OCI-LY1 (cell line): ENCODE data around the gene HOTAIR.

ENCODE experiments used
- H2AFZ ChIP-seq: fragments of 200-600 bp; sonication (generic), shearing (Covaris generic); 2 replicates; pipeline ENCODE4 v1.6.0; 2014; ENCODE audit warnings: antibody characterized with exemption, mild to moderate bottlenecking, low read length
- H3F3A ChIP-seq: fragments of 200-600 bp; sonication (generic), shearing (Covaris generic); 2 replicates; pipeline ENCODE4 v1.6.0; 2014; ENCODE audit warnings: mild to moderate bottlenecking, antibody characterized with exemption, low read length, moderate library complexity; ENCODE audit not compliant: insufficient read depth
- H3K27ac ChIP-seq: fragments of 200-600 bp; sonication (generic); 2 replicates; pipeline ENCODE4 v1.5.1; 2014; ENCODE audit warnings: low read length, mixed run types, mild to moderate bottlenecking, low read depth; ENCODE audit not compliant: poor library complexity, severe bottlenecking
- H3K27me3 ChIP-seq: fragments of 200-600 bp; sonication (generic); 2 replicates; pipeline ENCODE4 v1.6.0; 2014; ENCODE audit warnings: antibody characterized with exemption, mild to moderate bottlenecking, low read length, moderate library complexity; ENCODE audit not compliant: insufficient read depth
- H3K36me3 ChIP-seq: fragments of 200-600 bp; sonication (generic); 2 replicates; pipeline ENCODE4 v1.6.1; 2014; ENCODE audit warnings: mild to moderate bottlenecking, antibody characterized with exemption, low read length, moderate library complexity, mixed read lengths; ENCODE audit not compliant: insufficient read depth
- H3K4me1 ChIP-seq: fragments of 200-600 bp; sonication (generic); 2 replicates; pipeline ENCODE4 v1.5.1; 2014; ENCODE audit warnings: mild to moderate bottlenecking, low read length, moderate library complexity; ENCODE audit not compliant: insufficient read depth, severe bottlenecking
- H3K4me2 ChIP-seq: fragments of 200-600 bp; sonication (generic), shearing (Covaris generic); 2 replicates; pipeline ENCODE4 v1.6.1; 2014; ENCODE audit warnings: low read length
- H3K4me3 ChIP-seq: fragments of 200-600 bp; sonication (generic); 2 replicates; pipeline ENCODE4 v1.5.1; 2014; ENCODE audit warnings: low read length, low read depth, mild to moderate bottlenecking, mixed read lengths; ENCODE audit not compliant: poor library complexity, severe bottlenecking
- H3K79me2 ChIP-seq: fragments of 200-600 bp; shearing (Covaris generic); 2 replicates; pipeline ENCODE4 v1.6.1; 2016; ENCODE audit warnings: mixed run types, low read length, mixed read lengths; ENCODE audit not compliant: insufficient read depth
- H3K9ac ChIP-seq: fragments of 200-600 bp; sonication (generic), shearing (Covaris generic); 2 replicates; pipeline ENCODE4 v1.6.1; 2014; ENCODE audit warnings: mild to moderate bottlenecking, low read length, mixed read lengths
- H3K9me2 ChIP-seq: fragments of 200-600 bp; sonication (generic), shearing (Covaris generic); 2 replicates; pipeline ENCODE4 v1.6.1; 2014; ENCODE audit warnings: low read depth, mild to moderate bottlenecking, low read length, mixed read lengths
- H3K9me3 ChIP-seq: fragments of 200-600 bp; shearing (Covaris generic); 2 replicates; pipeline ENCODE4 v1.6.1; 2014; ENCODE audit warnings: low read length, mixed read lengths
- H4K20me1 ChIP-seq: fragments of 200-600 bp; sonication (generic), shearing (Covaris generic); 2 replicates; pipeline ENCODE4 v1.6.0; 2016; ENCODE audit warnings: mild to moderate bottlenecking, low read length; ENCODE audit not compliant: insufficient read depth
- CTCF ChIP-seq: fragments of 200-600 bp; sonication (generic), shearing (Covaris generic); IDR thresholded peaks from 2 replicates; pipeline ENCODE4 v1.5.1; 2017; ENCODE audit warnings: mild to moderate bottlenecking, antibody characterized with exemption, low read length, moderate library complexity, mixed read lengths
- EZH2 ChIP-seq: fragments of 200-600 bp; sonication (generic), shearing (Covaris generic); IDR thresholded peaks from 2 replicates; pipeline ENCODE4 v1.8.0; 2017; ENCODE audit warnings: borderline replicate concordance, mixed run types, mild to moderate bottlenecking, antibody characterized with exemption, low read length, moderate library complexity, mixed read lengths

Gene HOTAIR

GRCh38 chr12:54011665-54012532 lies 37.1 kb upstream of the HOTAIR start:
- Histone ChIP-seq H3K27me3 (peaks cover 10% of the 10 kb centered on the region; the same call in 1 of the 2 replicates), H3K4me3 (no peak overlapping the region), H4K20me1 (no peaks in the 10 kb centered on the region), H3K9me3 (no peaks in the 10 kb centered on the region), H3F3A (no peaks in the 10 kb centered on the region), H3K9ac (no peak overlapping the region), H3K9me2 (no peaks in the 10 kb centered on the region), H3K4me1 (peaks cover under 1% of the 10 kb centered on the region), H2AFZ (no peak overlapping the region), H3K4me2 (no peak overlapping the region), H3K27ac (no peak overlapping the region), H3K36me3 (no peaks in the 10 kb centered on the region), H3K79me2 (no peaks in the 10 kb centered on the region)
- TF ChIP-seq EZH2 (no peak), CTCF (no peak)

DNA sequence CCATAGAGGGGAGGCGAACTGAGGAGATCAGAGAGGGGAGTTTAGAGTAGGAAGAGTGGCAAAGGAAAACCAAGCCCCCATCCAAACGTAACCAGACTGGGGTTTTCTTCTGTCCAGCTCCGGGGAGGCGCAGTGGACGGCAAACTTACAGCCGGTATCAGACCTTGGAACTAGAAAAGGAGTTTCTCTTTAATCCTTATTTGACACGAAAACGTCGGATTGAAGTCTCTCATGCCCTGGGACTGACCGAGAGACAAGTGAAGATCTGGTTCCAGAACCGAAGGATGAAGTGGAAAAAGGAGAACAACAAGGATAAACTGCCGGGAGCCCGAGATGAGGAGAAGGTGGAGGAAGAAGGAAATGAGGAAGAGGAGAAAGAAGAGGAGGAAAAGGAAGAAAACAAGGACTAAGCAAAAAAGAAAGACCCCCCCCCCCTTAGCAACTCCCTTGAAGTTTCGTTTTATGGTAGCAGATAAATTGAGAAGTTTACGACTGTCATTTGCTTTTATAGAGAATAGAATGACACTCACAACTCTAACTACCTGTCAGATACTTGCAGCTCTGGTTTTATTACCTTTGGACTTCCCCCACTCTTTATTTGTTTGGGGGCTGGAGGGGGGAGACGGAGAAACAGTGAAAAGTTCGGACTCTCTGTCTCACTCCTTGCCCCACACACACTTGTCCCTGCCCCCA lies 36.4 kb upstream of the HOTAIR start:
- Histone ChIP-seq H3K4me3 (no peak overlapping the region), H3F3A (no peaks in the 10 kb centered on the region), H3K9me3 (no peaks in the 10 kb centered on the region), H3K27ac (no peak overlapping the region), H3K4me2 (no peak overlapping the region; the same call in 1 of the 2 replicates), H3K36me3 (no peaks in the 10 kb centered on the region), H3K9me2 (no peaks in the 10 kb centered on the region), H3K79me2 (no peaks in the 10 kb centered on the region), H4K20me1 (no peaks in the 10 kb centered on the region), H2AFZ (no peak overlapping the region), H3K27me3 (peaks cover 10% of the 10 kb centered on the region; the same call in 1 of the 2 replicates), H3K4me1 (peaks cover 5% of the 10 kb centered on the region), H3K9ac (no peak overlapping the region)
- TF ChIP-seq CTCF: no peak
- no peak for TF ChIP-seq EZH2

DNA sequence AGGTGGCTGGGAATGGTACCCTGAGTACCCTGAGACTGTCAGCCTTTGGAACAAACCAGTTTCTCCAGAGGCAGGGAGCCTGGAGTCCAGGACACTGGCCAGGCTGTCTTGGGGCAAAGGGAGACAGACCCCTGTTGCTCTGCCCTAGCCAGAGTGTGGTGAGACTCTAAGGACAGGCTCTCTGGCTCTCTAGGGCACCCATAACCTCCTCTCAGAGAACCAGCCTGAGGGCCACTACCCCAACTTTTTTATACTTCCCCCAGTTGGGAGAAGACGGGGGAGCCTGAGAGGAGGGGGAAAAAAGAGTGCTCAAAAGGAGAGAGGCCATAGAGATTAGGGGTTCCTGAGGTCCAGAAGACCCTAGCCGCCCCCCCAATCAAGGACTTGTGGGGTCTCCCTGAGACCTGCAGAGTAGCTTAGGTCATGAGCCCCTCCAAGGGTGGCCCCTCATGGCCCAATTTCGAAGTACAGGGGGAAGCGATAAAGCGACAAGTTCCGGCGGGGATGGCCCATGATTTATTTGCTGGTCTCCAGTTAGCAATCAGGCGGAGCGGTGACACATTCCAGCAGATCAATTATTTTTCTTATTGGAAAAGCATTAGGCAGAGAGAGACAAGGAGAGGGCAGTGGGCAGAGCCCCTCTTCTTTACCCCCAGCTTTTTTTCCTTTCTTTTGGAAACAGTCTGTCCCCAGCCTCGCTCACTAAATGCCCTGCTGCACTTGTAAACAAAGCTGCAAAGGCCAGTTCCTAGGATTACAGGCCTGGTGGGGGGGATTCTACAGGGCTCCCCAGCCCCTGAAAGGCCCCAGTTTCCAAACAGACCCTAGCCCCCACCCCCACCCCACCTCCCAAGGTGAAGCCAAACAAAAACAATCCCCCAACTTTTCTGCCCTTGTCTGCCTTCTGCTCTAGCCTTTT lies 35.6 kb upstream of the HOTAIR start:
- peaks cover 6% of the 10 kb centered on the region for H3K4me1 ChIP-seq
- no peaks in the 10 kb centered on the region for H3F3A ChIP-seq
- H4K20me1 ChIP-seq: no peaks in the 10 kb centered on the region
- H3K27ac ChIP-seq: no peak overlapping the region
- H3K36me3 ChIP-seq: no peaks in the 10 kb centered on the region
- no peaks in the 10 kb centered on the region for H3K79me2 ChIP-seq
- H3K4me3 ChIP-seq: no peak overlapping the region
- H3K9me3 ChIP-seq: no peaks in the 10 kb centered on the region
- no peaks in the 10 kb centered on the region for H3K9me2 ChIP-seq
- H2AFZ ChIP-seq: no peak overlapping the region
- no peak overlapping the region for H3K4me2 ChIP-seq
- no peak overlapping the region for H3K9ac ChIP-seq
- TF ChIP-seq CTCF (no peak), EZH2 (no peak)
- peaks cover 10% of the 10 kb centered on the region; the same call in 1 of the 2 replicates for H3K27me3 ChIP-seq
